ENCODE measurements around the gene S1PR1. TPM values are rescaled to one million over a fixed set of nuclear protein-coding genes. Genes with fewer than 3 reads are reported as not detected.
"Not testable (repeated sequence)": the region's sequence is repeated elsewhere in the genome, so short reads cannot be mapped to it uniquely, and the experiment has no call there.

S1PR1 gene
- total RNA-seq, result 58.5 TPM
- long read RNA-seq, transcript S1PR1-201 (2 exons, 2,909 nt), result major isoform, 40 of 51 reads
- long read RNA-seq, partial matches to known transcripts, result 6 of 51 reads
- long read RNA-seq, other reads (novel, unspliced or antisense), result 1 of 51 reads

- DNase-seq (ENCODE audit: missing footprints) (peak; percentile 92), ATAC-seq (peak; percentile 73)
- intact Hi-C loops (cut with DNase I), result loop anchor here (2.0 to 5.0 kb wide), 2 partner anchors 54 to 74 kb away; no protein-coding TSS in a partner anchor
These were observed at the start of gene S1PR1 for GRCh38 chr1:101236516-101237228. TSS of gene S1PR1 (plus strand) at chr1:101237019. CDS start at chr1:101238985, 1,966 bp downstream.

- ATAC-seq (no peak), DNase-seq (ENCODE audit: missing footprints) (no peak)
- intact Hi-C loops (cut with DNase I), result no loop called here
These were observed 49.5 kb upstream of the S1PR1 start for GRCh38 chr1:101187297-101187696.

- intact Hi-C loops (cut with DNase I), result no loop called here
- DNase-seq (ENCODE audit: missing footprints) (no peak), ATAC-seq (no peak)
These were observed 48.5 kb upstream of the S1PR1 start for GRCh38 chr1:101188331-101188730.

GRCh38 chr1:101188968-101189367, 47.9 kb upstream of the S1PR1 start:
- intact Hi-C loops (cut with DNase I); ATAC-seq; DNase-seq (ENCODE audit: missing footprints): not testable (repeated sequence)

GRCh38 chr1:101190441-101190840, 46.4 kb upstream of the S1PR1 start:
- DNase-seq (ENCODE audit: missing footprints) (no peak), ATAC-seq (peak; percentile 57)
- intact Hi-C loops (cut with DNase I), result no loop called here

GRCh38 chr1:101191049-101191448, 45.8 kb upstream of the S1PR1 start:
- no peak for DNase-seq (ENCODE audit: missing footprints)
- ATAC-seq, result no peak
- intact Hi-C loops (cut with DNase I), result no loop called here

- DNase-seq (ENCODE audit: missing footprints), result no peak
- intact Hi-C loops (cut with DNase I), result no loop called here
- peak; percentile 39 for ATAC-seq
These were observed 43.1 kb upstream of the S1PR1 start for GRCh38 chr1:101193733-101194169.

GRCh38 chr1:101194746-101195145, 42.1 kb upstream of the S1PR1 start:
- intact Hi-C loops (cut with DNase I), result no loop called here
- no peak for ATAC-seq
- no peak for DNase-seq (ENCODE audit: missing footprints)

GRCh38 chr1:101196668-101197067, 40.2 kb upstream of the S1PR1 start:
- intact Hi-C loops (cut with DNase I), result no loop called here
- ATAC-seq (no peak), DNase-seq (ENCODE audit: missing footprints) (no peak)

- ATAC-seq, result no peak
- intact Hi-C loops (cut with DNase I), result no loop called here
- DNase-seq (ENCODE audit: missing footprints), result no peak
These were observed 37.8 kb upstream of the S1PR1 start for GRCh38 chr1:101198842-101199636.

GRCh38 chr1:101199637-101199982, 37.2 kb upstream of the S1PR1 start:
- intact Hi-C loops (cut with DNase I), result no loop called here

GRCh38 chr1:101200513-101200912, 36.3 kb upstream of the S1PR1 start:
- intact Hi-C loops (cut with DNase I), result no loop called here
- DNase-seq (ENCODE audit: missing footprints) (no peak), ATAC-seq (no peak)

More at GRCh38 chr1:101199637-101199982, 37.2 kb upstream of the S1PR1 start:
- DNase-seq (ENCODE audit: missing footprints), result no peak
- no peak for ATAC-seq

GRCh38 chr1:101203820-101204540, 32.8 kb upstream of the S1PR1 start:
- peak; percentile 95 for ATAC-seq
- intact Hi-C loops (cut with DNase I), result no loop called here
- DNase-seq (ENCODE audit: missing footprints), result no peak

GRCh38 chr1:101205457-101205856, 31.4 kb upstream of the S1PR1 start:
- no peak for DNase-seq (ENCODE audit: missing footprints)
- intact Hi-C loops (cut with DNase I), result no loop called here
- ATAC-seq, result no peak

- ATAC-seq; intact Hi-C loops (cut with DNase I); DNase-seq (ENCODE audit: missing footprints): not testable (repeated sequence)
These were observed 30.7 kb upstream of the S1PR1 start for GRCh38 chr1:101206139-101206538.

- DNase-seq (ENCODE audit: missing footprints); intact Hi-C loops (cut with DNase I); ATAC-seq: not testable (repeated sequence)
These were observed 29.5 kb upstream of the S1PR1 start for GRCh38 chr1:101207271-101207670.

GRCh38 chr1:101207891-101208290, 28.9 kb upstream of the S1PR1 start:
- intact Hi-C loops (cut with DNase I), result no loop called here
- DNase-seq (ENCODE audit: missing footprints) (no peak), ATAC-seq (no peak)

- intact Hi-C loops (cut with DNase I), result no loop called here
- DNase-seq (ENCODE audit: missing footprints) (no peak), ATAC-seq (no peak)
These were observed 21.3 kb upstream of the S1PR1 start for GRCh38 chr1:101215363-101216011.

- DNase-seq (ENCODE audit: missing footprints) (no peak), ATAC-seq (no peak)
- intact Hi-C loops (cut with DNase I), result no loop called here
These were observed 20.2 kb upstream of the S1PR1 start for GRCh38 chr1:101216623-101217022.
